HCT116 (cell line): ENCODE results near the gene ACO2.

ENCODE experiments used
- POLR2A ChIP-seq: IDR thresholded peaks from 2 replicates; pipeline ENCODE4 v1.7.0; 2011; ENCODE audit warnings: borderline replicate concordance; ENCODE audit not compliant: insufficient read depth, insufficient read length; ENCODE audit errors: extremely low read depth
- POLR2AphosphoS5 ChIP-seq: IDR thresholded peaks from 2 replicates; pipeline ENCODE4 v1.6.1; 2011; ENCODE audit warnings: mild to moderate bottlenecking, low read depth, low read length, moderate library complexity
- RAD21 ChIP-seq: IDR thresholded peaks from 2 replicates; pipeline ENCODE4 v1.6.1; 2012; ENCODE audit warnings: low read depth, mild to moderate bottlenecking
- TF ChIP-seq, protein P1 (sequence below), 3 experiments: fragments of 200-600 bp in 1 of 3; sonication (generic) in 1 of 3; IDR thresholded peaks in 2 of 3; conservative IDR thresholded peaks in 1 of 3; 2 replicates each; pipeline ENCODE4 v1.5.1; 2012 to 2017; ENCODE audit warnings: low read depth in 2 of 3, low read length in 2 of 3, antibody characterized with exemption in 1 of 3, borderline replicate concordance in 1 of 3, control low read depth in 1 of 3, mild to moderate bottlenecking in 1 of 3, mixed read lengths in 1 of 3, mixed run types in 1 of 3, moderate library complexity in 1 of 3; ENCODE audit not compliant: insufficient read depth in 1 of 3
- TF ChIP-seq, protein P2 (sequence below): IDR thresholded peaks from 2 replicates; pipeline ENCODE4 v1.6.1; 2012
- TF ChIP-seq, protein P3 (sequence below): IDR thresholded peaks from 2 replicates; pipeline ENCODE4 v1.6.1; 2011; ENCODE audit warnings: mild to moderate bottlenecking, low read length, moderate library complexity; ENCODE audit not compliant: insufficient replicate concordance; ENCODE audit errors: extremely low read depth

- no peak for TF ChIP-seq RAD21
- TF ChIP-seq, protein P1, sequence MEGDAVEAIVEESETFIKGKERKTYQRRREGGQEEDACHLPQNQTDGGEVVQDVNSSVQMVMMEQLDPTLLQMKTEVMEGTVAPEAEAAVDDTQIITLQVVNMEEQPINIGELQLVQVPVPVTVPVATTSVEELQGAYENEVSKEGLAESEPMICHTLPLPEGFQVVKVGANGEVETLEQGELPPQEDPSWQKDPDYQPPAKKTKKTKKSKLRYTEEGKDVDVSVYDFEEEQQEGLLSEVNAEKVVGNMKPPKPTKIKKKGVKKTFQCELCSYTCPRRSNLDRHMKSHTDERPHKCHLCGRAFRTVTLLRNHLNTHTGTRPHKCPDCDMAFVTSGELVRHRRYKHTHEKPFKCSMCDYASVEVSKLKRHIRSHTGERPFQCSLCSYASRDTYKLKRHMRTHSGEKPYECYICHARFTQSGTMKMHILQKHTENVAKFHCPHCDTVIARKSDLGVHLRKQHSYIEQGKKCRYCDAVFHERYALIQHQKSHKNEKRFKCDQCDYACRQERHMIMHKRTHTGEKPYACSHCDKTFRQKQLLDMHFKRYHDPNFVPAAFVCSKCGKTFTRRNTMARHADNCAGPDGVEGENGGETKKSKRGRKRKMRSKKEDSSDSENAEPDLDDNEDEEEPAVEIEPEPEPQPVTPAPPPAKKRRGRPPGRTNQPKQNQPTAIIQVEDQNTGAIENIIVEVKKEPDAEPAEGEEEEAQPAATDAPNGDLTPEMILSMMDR (IDR thresholded peaks at IDR 0.05 in 2 of 3, conservative IDR thresholded peaks at IDR 0.05 in 1 of 3; ENCODE audit: borderline replicate concordance in 1 of 3, insufficient read depth in 1 of 3, low read depth in 2 of 3, low read length in 2 of 3) = no peak
- TF ChIP-seq, protein P2, sequence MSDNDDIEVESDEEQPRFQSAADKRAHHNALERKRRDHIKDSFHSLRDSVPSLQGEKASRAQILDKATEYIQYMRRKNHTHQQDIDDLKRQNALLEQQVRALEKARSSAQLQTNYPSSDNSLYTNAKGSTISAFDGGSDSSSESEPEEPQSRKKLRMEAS = no peak
- no peak for TF ChIP-seq POLR2AphosphoS5
- no peak for TF ChIP-seq POLR2A
- TF ChIP-seq, protein P3, sequence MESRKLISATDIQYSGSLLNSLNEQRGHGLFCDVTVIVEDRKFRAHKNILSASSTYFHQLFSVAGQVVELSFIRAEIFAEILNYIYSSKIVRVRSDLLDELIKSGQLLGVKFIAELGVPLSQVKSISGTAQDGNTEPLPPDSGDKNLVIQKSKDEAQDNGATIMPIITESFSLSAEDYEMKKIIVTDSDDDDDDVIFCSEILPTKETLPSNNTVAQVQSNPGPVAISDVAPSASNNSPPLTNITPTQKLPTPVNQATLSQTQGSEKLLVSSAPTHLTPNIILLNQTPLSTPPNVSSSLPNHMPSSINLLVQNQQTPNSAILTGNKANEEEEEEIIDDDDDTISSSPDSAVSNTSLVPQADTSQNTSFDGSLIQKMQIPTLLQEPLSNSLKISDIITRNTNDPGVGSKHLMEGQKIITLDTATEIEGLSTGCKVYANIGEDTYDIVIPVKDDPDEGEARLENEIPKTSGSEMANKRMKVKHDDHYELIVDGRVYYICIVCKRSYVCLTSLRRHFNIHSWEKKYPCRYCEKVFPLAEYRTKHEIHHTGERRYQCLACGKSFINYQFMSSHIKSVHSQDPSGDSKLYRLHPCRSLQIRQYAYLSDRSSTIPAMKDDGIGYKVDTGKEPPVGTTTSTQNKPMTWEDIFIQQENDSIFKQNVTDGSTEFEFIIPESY = no peak
These were observed 13.5 kb downstream of the ACO2 start for GRCh38 chr22:41482319-41482935.
